ENCODE results near the gene SNX25. TPM values are rescaled to one million over a fixed set of nuclear protein-coding genes. Genes with fewer than 3 reads are reported as not detected.

SNX25 gene
- total and polyA plus RNA-seq, 2 of the 13 experiments (the other 11 are each of a cell fraction or from before 2014, with no cell fraction given): 23.4 to 23.5 TPM

GRCh38 chr4:185379326-185380295, 170.2 kb downstream of the SNX25 start:
- H3K27me3 ChIP-seq (ENCODE audit: control insufficient read depth in 1 of 2, insufficient read depth in 2 of 2, low read length in 2 of 2): no peaks in the 10 kb centered on the region
- no peaks in the 10 kb centered on the region for H3K79me2 ChIP-seq (ENCODE audit: insufficient read depth, low read length)
- H3K4me1 ChIP-seq (ENCODE audit: insufficient read depth, low read length): peaks cover 51% of the 10 kb centered on the region
- WGBS (ENCODE audit: low lambda C conversion rate): 96% methylated on average over 13 of the region's 13 CpGs
- no peak overlapping the region for H3K4me3 ChIP-seq (replicated peaks in 1 of 3; ENCODE audit: insufficient read depth in 1 of 3, low read depth in 2 of 3, low read length in 3 of 3)
- FAIRE-seq (no peak), DNase-seq (ENCODE audit: low spot score) (no peak), ATAC-seq (no peak; the same call in 2 of the 3 replicates)
- peak overlapping the region; percentile 7 for H3K27ac ChIP-seq (ENCODE audit: extremely low read length, insufficient read depth, low read length)
- intact Hi-C loops (cut with micrococcal nuclease; ENCODE audit: unreplicated experiment): no loop called here
- no peak overlapping the region for H2AFZ ChIP-seq (ENCODE audit: low read length)
- TF ChIP-seq, protein P1, sequence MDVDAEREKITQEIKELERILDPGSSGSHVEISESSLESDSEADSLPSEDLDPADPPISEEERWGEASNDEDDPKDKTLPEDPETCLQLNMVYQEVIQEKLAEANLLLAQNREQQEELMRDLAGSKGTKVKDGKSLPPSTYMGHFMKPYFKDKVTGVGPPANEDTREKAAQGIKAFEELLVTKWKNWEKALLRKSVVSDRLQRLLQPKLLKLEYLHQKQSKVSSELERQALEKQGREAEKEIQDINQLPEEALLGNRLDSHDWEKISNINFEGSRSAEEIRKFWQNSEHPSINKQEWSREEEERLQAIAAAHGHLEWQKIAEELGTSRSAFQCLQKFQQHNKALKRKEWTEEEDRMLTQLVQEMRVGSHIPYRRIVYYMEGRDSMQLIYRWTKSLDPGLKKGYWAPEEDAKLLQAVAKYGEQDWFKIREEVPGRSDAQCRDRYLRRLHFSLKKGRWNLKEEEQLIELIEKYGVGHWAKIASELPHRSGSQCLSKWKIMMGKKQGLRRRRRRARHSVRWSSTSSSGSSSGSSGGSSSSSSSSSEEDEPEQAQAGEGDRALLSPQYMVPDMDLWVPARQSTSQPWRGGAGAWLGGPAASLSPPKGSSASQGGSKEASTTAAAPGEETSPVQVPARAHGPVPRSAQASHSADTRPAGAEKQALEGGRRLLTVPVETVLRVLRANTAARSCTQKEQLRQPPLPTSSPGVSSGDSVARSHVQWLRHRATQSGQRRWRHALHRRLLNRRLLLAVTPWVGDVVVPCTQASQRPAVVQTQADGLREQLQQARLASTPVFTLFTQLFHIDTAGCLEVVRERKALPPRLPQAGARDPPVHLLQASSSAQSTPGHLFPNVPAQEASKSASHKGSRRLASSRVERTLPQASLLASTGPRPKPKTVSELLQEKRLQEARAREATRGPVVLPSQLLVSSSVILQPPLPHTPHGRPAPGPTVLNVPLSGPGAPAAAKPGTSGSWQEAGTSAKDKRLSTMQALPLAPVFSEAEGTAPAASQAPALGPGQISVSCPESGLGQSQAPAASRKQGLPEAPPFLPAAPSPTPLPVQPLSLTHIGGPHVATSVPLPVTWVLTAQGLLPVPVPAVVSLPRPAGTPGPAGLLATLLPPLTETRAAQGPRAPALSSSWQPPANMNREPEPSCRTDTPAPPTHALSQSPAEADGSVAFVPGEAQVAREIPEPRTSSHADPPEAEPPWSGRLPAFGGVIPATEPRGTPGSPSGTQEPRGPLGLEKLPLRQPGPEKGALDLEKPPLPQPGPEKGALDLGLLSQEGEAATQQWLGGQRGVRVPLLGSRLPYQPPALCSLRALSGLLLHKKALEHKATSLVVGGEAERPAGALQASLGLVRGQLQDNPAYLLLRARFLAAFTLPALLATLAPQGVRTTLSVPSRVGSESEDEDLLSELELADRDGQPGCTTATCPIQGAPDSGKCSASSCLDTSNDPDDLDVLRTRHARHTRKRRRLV (CRISPR knock-in tag; IDR thresholded peaks at IDR 0.05): no peak
- no peak for TF ChIP-seq POLR2G (IDR thresholded peaks at IDR 0.05; ENCODE audit: low read depth, low read length)
- TF ChIP-seq PRMT3 (CRISPR knock-in tag; IDR thresholded peaks at IDR 0.05; ENCODE audit: borderline replicate concordance, low read depth): no peak
- TF ChIP-seq, protein P2, sequence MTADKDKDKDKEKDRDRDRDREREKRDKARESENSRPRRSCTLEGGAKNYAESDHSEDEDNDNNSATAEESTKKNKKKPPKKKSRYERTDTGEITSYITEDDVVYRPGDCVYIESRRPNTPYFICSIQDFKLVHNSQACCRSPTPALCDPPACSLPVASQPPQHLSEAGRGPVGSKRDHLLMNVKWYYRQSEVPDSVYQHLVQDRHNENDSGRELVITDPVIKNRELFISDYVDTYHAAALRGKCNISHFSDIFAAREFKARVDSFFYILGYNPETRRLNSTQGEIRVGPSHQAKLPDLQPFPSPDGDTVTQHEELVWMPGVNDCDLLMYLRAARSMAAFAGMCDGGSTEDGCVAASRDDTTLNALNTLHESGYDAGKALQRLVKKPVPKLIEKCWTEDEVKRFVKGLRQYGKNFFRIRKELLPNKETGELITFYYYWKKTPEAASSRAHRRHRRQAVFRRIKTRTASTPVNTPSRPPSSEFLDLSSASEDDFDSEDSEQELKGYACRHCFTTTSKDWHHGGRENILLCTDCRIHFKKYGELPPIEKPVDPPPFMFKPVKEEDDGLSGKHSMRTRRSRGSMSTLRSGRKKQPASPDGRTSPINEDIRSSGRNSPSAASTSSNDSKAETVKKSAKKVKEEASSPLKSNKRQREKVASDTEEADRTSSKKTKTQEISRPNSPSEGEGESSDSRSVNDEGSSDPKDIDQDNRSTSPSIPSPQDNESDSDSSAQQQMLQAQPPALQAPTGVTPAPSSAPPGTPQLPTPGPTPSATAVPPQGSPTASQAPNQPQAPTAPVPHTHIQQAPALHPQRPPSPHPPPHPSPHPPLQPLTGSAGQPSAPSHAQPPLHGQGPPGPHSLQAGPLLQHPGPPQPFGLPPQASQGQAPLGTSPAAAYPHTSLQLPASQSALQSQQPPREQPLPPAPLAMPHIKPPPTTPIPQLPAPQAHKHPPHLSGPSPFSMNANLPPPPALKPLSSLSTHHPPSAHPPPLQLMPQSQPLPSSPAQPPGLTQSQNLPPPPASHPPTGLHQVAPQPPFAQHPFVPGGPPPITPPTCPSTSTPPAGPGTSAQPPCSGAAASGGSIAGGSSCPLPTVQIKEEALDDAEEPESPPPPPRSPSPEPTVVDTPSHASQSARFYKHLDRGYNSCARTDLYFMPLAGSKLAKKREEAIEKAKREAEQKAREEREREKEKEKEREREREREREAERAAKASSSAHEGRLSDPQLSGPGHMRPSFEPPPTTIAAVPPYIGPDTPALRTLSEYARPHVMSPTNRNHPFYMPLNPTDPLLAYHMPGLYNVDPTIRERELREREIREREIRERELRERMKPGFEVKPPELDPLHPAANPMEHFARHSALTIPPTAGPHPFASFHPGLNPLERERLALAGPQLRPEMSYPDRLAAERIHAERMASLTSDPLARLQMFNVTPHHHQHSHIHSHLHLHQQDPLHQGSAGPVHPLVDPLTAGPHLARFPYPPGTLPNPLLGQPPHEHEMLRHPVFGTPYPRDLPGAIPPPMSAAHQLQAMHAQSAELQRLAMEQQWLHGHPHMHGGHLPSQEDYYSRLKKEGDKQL (CRISPR knock-in tag; IDR thresholded peaks at IDR 0.05; ENCODE audit: low read depth): no peak
- TF ChIP-seq ZNF281 (CRISPR knock-in tag; IDR thresholded peaks at IDR 0.05; ENCODE audit: borderline replicate concordance): no peak
- H3K36me3 ChIP-seq (replicated peaks in 1 of 2; ENCODE audit: control insufficient read depth in 1 of 2, insufficient read depth in 2 of 2, low read length in 2 of 2): peaks cover 0 to 2% of the 10 kb centered on the region in 2 experiments; a peak in 1 of 5 replicates
- ChIA-PET POLR2A (interaction anchor here (0.6 to 2.0 kb wide), 2 partner anchors 17 to 1031 kb away, joined by 5 read pairs; partner anchors contain the start of gene ANKRD37), CTCF (ENCODE audit: low intra/inter-chr PET ratio, low total read pairs) (no interaction called here)
- H3K9me3 ChIP-seq (ENCODE audit: low read length): no peaks in the 10 kb centered on the region
- H3K4me2 ChIP-seq (ENCODE audit: low read depth, low read length): no peak overlapping the region
- no peaks in the 10 kb centered on the region for H4K20me1 ChIP-seq (ENCODE audit: insufficient read depth, low read length)
- no peak overlapping the region for H3K9ac ChIP-seq (ENCODE audit: insufficient read depth, low read depth, low read length)
- in situ Hi-C loops (cut with HindIII; ENCODE audit: extremely low pct_ligation_motif_present, low pct_unique_long_range_greater_than_20kb): no loop called here
- BruUV-seq (replicated peaks): no TSS peak
